OCI-LY7 (cell line): ENCODE measurements around the gene ZNF185.

Experiments
- CTCF ChIP-seq: fragments of 200-600 bp; sonication (generic); conservative IDR thresholded peaks from 2 replicates; pipeline ENCODE4 v1.5.1; 2014; ENCODE audit warnings: mild to moderate bottlenecking, antibody characterized with exemption, low read length, moderate library complexity, mixed read lengths
- EZH2phosphoT487 ChIP-seq: fragments of 200-600 bp; sonication (generic); IDR thresholded peaks from 2 replicates; pipeline ENCODE4 v1.6.1; 2018; ENCODE audit warnings: low read depth, borderline replicate concordance, mild to moderate bottlenecking, mixed run types, antibody characterized with exemption, low read length, moderate library complexity, mixed read lengths

DNA sequence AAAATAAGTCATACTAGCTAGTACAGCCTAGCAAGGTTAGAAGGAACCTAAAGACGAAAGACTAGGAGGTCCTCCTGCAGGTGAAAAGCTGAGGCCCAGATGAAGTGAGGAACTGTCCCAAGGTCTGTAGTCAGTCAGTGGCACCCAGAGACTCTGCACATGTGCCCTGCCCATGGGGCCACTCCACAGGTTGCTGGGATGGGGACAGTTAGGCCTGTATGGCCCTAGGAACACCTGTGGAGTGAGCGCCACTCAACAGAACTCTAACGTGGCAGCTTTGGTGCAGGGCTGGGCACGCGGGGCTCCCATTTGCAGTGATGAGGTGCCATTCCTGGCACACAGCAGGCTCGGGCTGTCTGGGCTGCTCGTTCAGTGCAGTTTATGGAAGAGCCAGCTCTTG is 14.8 kb downstream of the ZNF185 start:
- TF ChIP-seq CTCF = no peak
- TF ChIP-seq EZH2phosphoT487 = no peak
